Activated CD8-positive, alpha-beta memory T cell treated with anti-CD3 and anti-CD28 coated beads, Interleukin-2, amount 10 ng/mL, durations not matched to agents 7 days and 5 days (primary cell): ENCODE measurements around the gene DUS2. TPM values are rescaled to one million over a fixed set of nuclear protein-coding genes. Genes with fewer than 3 reads are reported as not detected.
"Not testable (repeated sequence)": the region's sequence is repeated elsewhere in the genome, so short reads cannot be mapped to it uniquely, and the experiment has no call there.

Experiments used
- ATAC-seq: fragments of 150-1000 bp; cut with Tn5 transposase; one replicate; pipeline ENCODE4 v1.10.0; 2021; ENCODE audit warnings: moderate library complexity
- CTCF ChIA-PET: fragments of 350-600 bp; sonication (Branson Sonifier 250); formaldehyde crosslinking; loops from one replicate; lab custom pipeline; 2021; ENCODE audit warnings: antibody characterized with exemption; lab: Charles Lee
- DNase-seq: peaks from one replicate; pipeline ENCODE4 v3.0.0-alpha.2; 2020
- H3K27ac Mint-ChIP-seq: one replicate; pipeline ENCODE4 v1.8.0; 2021; ENCODE audit warnings: mild to moderate bottlenecking, mixed read lengths
- H3K27me3 Mint-ChIP-seq: one replicate; pipeline ENCODE4 v1.8.0; 2021; ENCODE audit warnings: mixed read lengths
- H3K36me3 Mint-ChIP-seq: one replicate; pipeline ENCODE4 v1.8.0; 2021; ENCODE audit warnings: mild to moderate bottlenecking, mixed read lengths
- H3K4me1 Mint-ChIP-seq: one replicate; pipeline ENCODE4 v1.8.0; 2021; ENCODE audit warnings: mixed read lengths
- H3K4me3 Mint-ChIP-seq: one replicate; pipeline ENCODE4 v1.8.0; 2021; ENCODE audit warnings: mild to moderate bottlenecking, moderate library complexity, mixed read lengths
- H3K9me3 Mint-ChIP-seq: one replicate; pipeline ENCODE4 v1.8.0; 2022; ENCODE audit warnings: low read depth, mixed read lengths
- total RNA-seq, 2 experiments: library from RNA; stranded (reverse); gene quantifications; one replicate each; pipeline ENCODE4 v1.2.3, GENCODE V29; 2021

The DUS2 gene
- total RNA-seq, 2 experiments from 2014 or later: 28.4 to 32.0 TPM

- DNase-seq: peak; percentile 39
- Mint-ChIP-seq H3K4me3 (no peak overlapping the region), H3K27me3 (no peaks in the 10 kb centered on the region), H3K4me1 (peaks cover 28% of the 10 kb centered on the region), H3K27ac (no peak overlapping the region), H3K9me3 (no peaks in the 10 kb centered on the region), H3K36me3 (no peaks in the 10 kb centered on the region)
- ATAC-seq: no peak
- CTCF ChIA-PET: interaction anchor here (1.1 to 1.4 kb wide), 2 partner anchors 51 to 67 kb away, joined by 3 to 5 read pairs; no protein-coding TSS in a partner anchor
Measured at GRCh38 chr16:67989322-67990017, 33.6 kb upstream of the DUS2 start.

- no peaks in the 10 kb centered on the region for H3K9me3 Mint-ChIP-seq
- H3K36me3 Mint-ChIP-seq: no peaks in the 10 kb centered on the region
- no peak overlapping the region for H3K4me3 Mint-ChIP-seq
- no peaks in the 10 kb centered on the region for H3K27me3 Mint-ChIP-seq
- ATAC-seq: no peak
- no peak for DNase-seq
- H3K4me1 Mint-ChIP-seq: peaks cover 28% of the 10 kb centered on the region
- no peak overlapping the region for H3K27ac Mint-ChIP-seq
- CTCF ChIA-PET: interaction anchor here (1.4 kb wide), 1 partner anchor 51 kb away, joined by 5 read pairs; no protein-coding TSS in a partner anchor
Measured at GRCh38 chr16:67990018-67990386, 33.1 kb upstream of the DUS2 start.

- H3K9me3 Mint-ChIP-seq: no peaks in the 10 kb centered on the region
- H3K36me3 Mint-ChIP-seq: peaks cover 3% of the 10 kb centered on the region
- H3K27ac Mint-ChIP-seq: peak overlapping the region; percentile 63
- no peaks in the 10 kb centered on the region for H3K27me3 Mint-ChIP-seq
- ATAC-seq (no peak), DNase-seq (peak; percentile 40)
- H3K4me1 Mint-ChIP-seq: peaks cover 37% of the 10 kb centered on the region
- CTCF ChIA-PET: interaction anchor here (0.6 to 2.4 kb wide), 7 partner anchors 11 to 72 kb away, joined by 3 to 22 read pairs (median 4); no protein-coding TSS in a partner anchor
- H3K4me3 Mint-ChIP-seq: no peak overlapping the region
Measured at GRCh38 chr16:67992661-67993206, 30.4 kb upstream of the DUS2 start.

GRCh38 chr16:67993207-67994039, 29.7 kb upstream of the DUS2 start:
- peak; percentile 88 for DNase-seq
- Mint-ChIP-seq H3K27me3 (no peaks in the 10 kb centered on the region), H3K36me3 (peaks cover 4% of the 10 kb centered on the region), H3K27ac (peak overlapping the region; percentile 96), H3K4me1 (peaks cover 34% of the 10 kb centered on the region), H3K4me3 (peak overlapping the region; percentile 63), H3K9me3 (no peaks in the 10 kb centered on the region)
- CTCF ChIA-PET: interaction anchor here (0.8 to 4.7 kb wide), 14 partner anchors 8 to 94 kb away, joined by 3 to 18 read pairs (median 5); no protein-coding TSS in a partner anchor
- peak; percentile 91 for ATAC-seq

- peak; percentile 12 for ATAC-seq
- H3K27me3 Mint-ChIP-seq, H3K36me3 Mint-ChIP-seq: not testable (repeated sequence)
Measured at GRCh38 chr16:67994040-67994408, 29.1 kb upstream of the DUS2 start.

GRCh38 chr16:67995423-67995822, 27.7 kb upstream of the DUS2 start:
- Mint-ChIP-seq H3K4me1 (peaks cover 54% of the 10 kb centered on the region), H3K27me3 (no peaks in the 10 kb centered on the region), H3K36me3 (peaks cover 4% of the 10 kb centered on the region), H3K4me3 (no peak overlapping the region), H3K27ac (peak overlapping the region; percentile 75), H3K9me3 (no peaks in the 10 kb centered on the region)
- CTCF ChIA-PET: interaction anchor here (1.0 to 4.7 kb wide), 5 partner anchors 11 to 233 kb away, joined by 4 to 18 read pairs (median 5); no protein-coding TSS in a partner anchor
- DNase-seq (peak; percentile 43), ATAC-seq (no peak)

More at GRCh38 chr16:67994040-67994408, 29.1 kb upstream of the DUS2 start:
- peak; percentile 52 for DNase-seq
- not testable (repeated sequence) for H3K9me3 Mint-ChIP-seq
- peak overlapping the region; percentile 96 for H3K27ac Mint-ChIP-seq
- CTCF ChIA-PET: interaction anchor here (0.8 to 4.7 kb wide), 13 partner anchors 9 to 93 kb away, joined by 3 to 18 read pairs (median 5); no protein-coding TSS in a partner anchor
- peaks cover 40% of the 10 kb centered on the region for H3K4me1 Mint-ChIP-seq
- H3K4me3 Mint-ChIP-seq: peak overlapping the region; percentile 63

- Mint-ChIP-seq H3K27me3 (no peaks in the 10 kb centered on the region), H3K4me1 (peaks cover 60% of the 10 kb centered on the region), H3K9me3 (no peaks in the 10 kb centered on the region), H3K36me3 (peaks cover 4% of the 10 kb centered on the region), H3K27ac (no peak overlapping the region), H3K4me3 (no peak overlapping the region)
- ATAC-seq: no peak
- CTCF ChIA-PET: interaction anchor here (0.7 to 4.7 kb wide), 6 partner anchors 10 to 68 kb away, joined by 3 to 18 read pairs (median 4); no protein-coding TSS in a partner anchor
- DNase-seq: no peak
Measured at GRCh38 chr16:67996666-67997065, 26.4 kb upstream of the DUS2 start.

GRCh38 chr16:67998231-67998778, 24.8 kb upstream of the DUS2 start:
- not testable (repeated sequence) for ATAC-seq, H3K36me3 Mint-ChIP-seq, H3K27me3 Mint-ChIP-seq, DNase-seq, H3K4me3 Mint-ChIP-seq, H3K9me3 Mint-ChIP-seq
- CTCF ChIA-PET: interaction anchor here (1.2 kb wide), 1 partner anchor 28 kb away, joined by 3 read pairs; no protein-coding TSS in a partner anchor
- peaks cover 50% of the 10 kb centered on the region for H3K4me1 Mint-ChIP-seq
- peak overlapping the region; percentile 81 for H3K27ac Mint-ChIP-seq

GRCh38 chr16:67998779-67999688, 24.1 kb upstream of the DUS2 start, which contains the start of gene DPEP2:
DPEP2 (minus strand) TSS chr16:67999484; CDS start chr16:67993212, 6,272 bp downstream.
- H3K36me3 Mint-ChIP-seq, H3K27me3 Mint-ChIP-seq, H3K9me3 Mint-ChIP-seq: not testable (repeated sequence)
- peaks cover 44% of the 10 kb centered on the region for H3K4me1 Mint-ChIP-seq
- CTCF ChIA-PET: interaction anchor here (0.9 to 1.7 kb wide), 3 partner anchors 28 to 478 kb away, joined by 3 to 8 read pairs (median 3); no protein-coding TSS in a partner anchor
- peak; percentile 73 for DNase-seq
- peak within 1 kb of the TSS; percentile 81 for H3K27ac Mint-ChIP-seq
- H3K4me3 Mint-ChIP-seq: peak within 1 kb of the TSS; percentile 59
- ATAC-seq: peak; percentile 82

- H3K4me1 Mint-ChIP-seq: peaks cover 38% of the 10 kb centered on the region
- no peak for DNase-seq
Measured at GRCh38 chr16:67999985-68000384, 23.1 kb upstream of the DUS2 start.

GRCh38 chr16:68000450-68000849, 22.6 kb upstream of the DUS2 start:
- peaks cover 35% of the 10 kb centered on the region for H3K4me1 Mint-ChIP-seq
- H3K36me3 Mint-ChIP-seq: peaks cover 4% of the 10 kb centered on the region
- no peaks in the 10 kb centered on the region for H3K9me3 Mint-ChIP-seq
- no peak for ATAC-seq
- no peak overlapping the region for H3K4me3 Mint-ChIP-seq
- CTCF ChIA-PET: interaction anchor here (0.7 to 1.6 kb wide), 5 partner anchors 9 to 58 kb away, joined by 3 to 6 read pairs (median 4); no protein-coding TSS in a partner anchor
- DNase-seq: no peak
- no peaks in the 10 kb centered on the region for H3K27me3 Mint-ChIP-seq
- H3K27ac Mint-ChIP-seq: peak overlapping the region; percentile 81

More at GRCh38 chr16:67999985-68000384, 23.1 kb upstream of the DUS2 start:
- H3K27me3 Mint-ChIP-seq: no peaks in the 10 kb centered on the region
- H3K36me3 Mint-ChIP-seq: peaks cover 4% of the 10 kb centered on the region
- no peak for ATAC-seq
- peak overlapping the region; percentile 59 for H3K4me3 Mint-ChIP-seq
- peak overlapping the region; percentile 81 for H3K27ac Mint-ChIP-seq
- H3K9me3 Mint-ChIP-seq: no peaks in the 10 kb centered on the region
- CTCF ChIA-PET: interaction anchor here (0.7 to 1.7 kb wide), 4 partner anchors 9 to 59 kb away, joined by 3 to 8 read pairs (median 6); no protein-coding TSS in a partner anchor
